ENCODE results near the gene MACROD2.

MACROD2 gene

DNA sequence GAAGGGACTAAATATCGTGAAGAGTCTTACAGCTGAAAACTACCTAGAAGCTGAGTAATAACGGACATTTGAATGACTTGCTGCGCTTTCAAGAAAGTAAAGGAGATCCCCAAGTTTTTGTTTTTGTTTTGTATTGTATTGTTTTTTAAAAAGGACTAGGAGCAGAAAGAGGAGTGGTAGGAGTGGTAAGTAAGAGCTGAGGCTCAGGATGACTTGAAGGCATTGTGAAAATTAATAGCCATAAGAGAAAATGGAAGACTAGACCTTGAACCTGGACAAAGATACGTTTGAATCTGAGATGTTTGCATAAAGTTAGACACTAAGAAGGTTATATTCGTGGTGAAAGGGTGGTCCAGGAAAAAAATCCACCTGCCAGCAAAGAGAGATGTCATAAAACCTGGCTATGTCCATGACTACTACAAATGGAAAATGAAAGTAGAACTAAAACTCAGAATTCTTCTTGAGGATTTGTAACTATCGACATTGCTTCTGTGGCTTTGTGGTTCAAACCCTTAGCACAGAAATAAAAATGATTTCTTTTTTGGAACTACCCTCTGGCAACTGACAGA, 1166.8 kb downstream of the MACROD2 start:
- DNase-seq (ENCODE audit: extremely low read depth, low read depth) = no peak
- H3K4me3 ChIP-seq (replicated peaks; ENCODE audit: low read depth, low read length) = no peak overlapping the region
- TF ChIP-seq, protein P1, sequence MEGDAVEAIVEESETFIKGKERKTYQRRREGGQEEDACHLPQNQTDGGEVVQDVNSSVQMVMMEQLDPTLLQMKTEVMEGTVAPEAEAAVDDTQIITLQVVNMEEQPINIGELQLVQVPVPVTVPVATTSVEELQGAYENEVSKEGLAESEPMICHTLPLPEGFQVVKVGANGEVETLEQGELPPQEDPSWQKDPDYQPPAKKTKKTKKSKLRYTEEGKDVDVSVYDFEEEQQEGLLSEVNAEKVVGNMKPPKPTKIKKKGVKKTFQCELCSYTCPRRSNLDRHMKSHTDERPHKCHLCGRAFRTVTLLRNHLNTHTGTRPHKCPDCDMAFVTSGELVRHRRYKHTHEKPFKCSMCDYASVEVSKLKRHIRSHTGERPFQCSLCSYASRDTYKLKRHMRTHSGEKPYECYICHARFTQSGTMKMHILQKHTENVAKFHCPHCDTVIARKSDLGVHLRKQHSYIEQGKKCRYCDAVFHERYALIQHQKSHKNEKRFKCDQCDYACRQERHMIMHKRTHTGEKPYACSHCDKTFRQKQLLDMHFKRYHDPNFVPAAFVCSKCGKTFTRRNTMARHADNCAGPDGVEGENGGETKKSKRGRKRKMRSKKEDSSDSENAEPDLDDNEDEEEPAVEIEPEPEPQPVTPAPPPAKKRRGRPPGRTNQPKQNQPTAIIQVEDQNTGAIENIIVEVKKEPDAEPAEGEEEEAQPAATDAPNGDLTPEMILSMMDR (IDR thresholded peaks at IDR 0.05; ENCODE audit: low read depth, low read length, missing control alignments) = no peak

DNA sequence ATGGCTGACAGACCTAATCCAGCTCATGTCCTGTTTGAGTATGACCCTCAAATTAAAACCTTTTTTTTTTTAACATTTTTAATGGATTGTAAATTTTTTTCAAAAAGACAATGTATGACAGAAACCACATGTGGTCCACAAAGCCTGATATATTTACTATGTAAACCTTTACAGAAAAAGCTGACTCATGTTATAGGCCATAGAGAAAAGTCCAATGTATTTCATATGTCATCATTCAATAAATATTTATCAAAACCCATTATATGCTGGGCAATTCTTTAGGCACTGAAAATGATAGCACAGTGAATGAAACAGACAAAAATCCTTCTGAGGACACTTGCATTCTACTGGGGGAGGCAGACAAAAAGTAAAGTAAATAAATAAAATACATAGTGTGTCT, 1168.3 kb downstream of the MACROD2 start:
- no peak overlapping the region for H3K4me3 ChIP-seq (replicated peaks; ENCODE audit: low read depth, low read length)
- TF ChIP-seq, protein P1 (IDR thresholded peaks at IDR 0.05; ENCODE audit: low read depth, low read length, missing control alignments) = no peak
- no peak for DNase-seq (ENCODE audit: extremely low read depth, low read depth)

DNA sequence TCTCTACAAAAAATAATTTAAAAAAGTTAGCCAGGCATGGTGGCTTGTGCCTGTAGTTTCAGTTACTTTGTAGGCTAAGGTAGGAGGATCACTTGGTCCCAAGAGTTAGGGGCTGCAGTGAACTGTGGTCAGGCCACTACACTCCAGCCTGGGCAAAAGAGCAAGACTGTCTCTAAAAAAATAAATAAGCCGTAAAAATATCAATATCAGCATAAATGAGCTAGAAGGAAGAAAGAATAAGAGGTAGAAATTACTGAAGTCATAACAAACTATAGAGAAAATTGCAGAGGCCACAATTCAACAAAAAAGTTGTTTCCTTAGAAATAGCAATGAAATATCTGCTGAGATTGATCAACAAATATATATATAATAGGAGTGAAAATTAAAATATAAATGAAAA, 1169.4 kb downstream of the MACROD2 start:
- H3K4me3 ChIP-seq (replicated peaks; ENCODE audit: low read depth, low read length) = no peak overlapping the region
- TF ChIP-seq, protein P1 (IDR thresholded peaks at IDR 0.05; ENCODE audit: low read depth, low read length, missing control alignments) = no peak
- no peak for DNase-seq (ENCODE audit: extremely low read depth, low read depth)

DNA sequence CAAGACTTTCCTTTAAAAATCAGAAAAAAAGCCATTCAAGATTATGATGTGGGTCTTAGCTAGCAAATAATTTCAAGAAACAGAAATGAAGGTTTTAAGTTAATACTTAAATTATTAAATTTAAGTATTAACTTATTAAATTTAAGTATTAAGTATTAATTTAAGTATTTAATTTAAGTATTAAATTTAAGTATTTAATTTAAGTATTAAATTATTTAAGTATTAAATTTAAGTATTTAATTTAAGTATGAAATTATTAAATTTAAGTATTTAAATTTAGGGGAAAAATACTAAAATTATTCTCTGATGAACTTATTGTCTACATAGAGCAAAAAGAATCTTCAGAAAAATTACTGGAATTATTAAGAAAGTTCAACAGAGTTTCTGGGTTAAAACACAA, 1171.4 kb downstream of the MACROD2 start:
- DNase-seq (ENCODE audit: extremely low read depth, low read depth) = no peak
- TF ChIP-seq, protein P1 (IDR thresholded peaks at IDR 0.05; ENCODE audit: low read depth, low read length, missing control alignments) = no peak
- H3K4me3 ChIP-seq (replicated peaks; ENCODE audit: low read depth, low read length) = no peak overlapping the region

DNA sequence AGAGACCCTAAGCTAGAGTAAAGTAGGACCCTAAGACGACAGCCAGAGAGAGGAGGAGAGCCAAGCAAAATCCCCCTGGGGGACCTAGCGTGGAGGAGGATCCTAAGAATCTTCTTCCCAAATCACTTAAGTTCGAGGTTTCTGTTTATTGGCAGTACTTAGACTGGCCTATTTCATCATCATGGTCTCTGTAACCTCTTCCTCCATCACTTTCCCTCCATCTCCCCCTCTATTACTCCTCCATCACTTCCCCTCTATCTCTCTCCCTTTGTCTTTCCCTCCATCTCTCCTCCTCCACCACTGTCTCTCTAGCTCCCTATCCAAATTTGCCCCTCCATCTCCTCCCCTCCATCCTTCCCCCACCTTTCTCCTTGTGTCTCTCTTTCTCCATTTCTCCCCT, 1175.7 kb downstream of the MACROD2 start:
- no peak for DNase-seq (ENCODE audit: extremely low read depth, low read depth)
- H3K4me3 ChIP-seq (replicated peaks; ENCODE audit: low read depth, low read length) = no peak overlapping the region
- TF ChIP-seq, protein P1 (IDR thresholded peaks at IDR 0.05; ENCODE audit: low read depth, low read length, missing control alignments) = no peak

DNA sequence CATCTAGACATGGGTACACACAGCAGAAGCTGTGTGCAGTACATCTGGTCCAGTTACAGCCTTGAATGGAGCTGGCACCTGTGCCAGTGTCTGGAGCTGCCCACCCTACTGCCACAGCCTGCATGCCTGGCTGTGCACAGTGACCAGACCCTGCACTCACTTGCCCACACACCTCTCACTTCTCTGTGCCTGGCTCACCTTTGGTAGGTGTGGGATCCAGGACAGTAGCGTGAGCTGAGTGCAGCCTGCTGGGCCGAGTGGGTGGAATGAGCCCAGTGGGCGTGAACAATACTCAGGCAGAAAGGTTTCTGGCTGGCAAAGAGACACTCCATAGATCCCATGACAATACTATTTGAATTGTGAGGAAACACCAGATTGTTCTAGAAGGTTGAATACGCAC, 1181.6 kb downstream of the MACROD2 start:
- TF ChIP-seq, protein P1 (IDR thresholded peaks at IDR 0.05; ENCODE audit: low read depth, low read length, missing control alignments) = no peak
- no peak overlapping the region for H3K4me3 ChIP-seq (replicated peaks; ENCODE audit: low read depth, low read length)
- no peak for DNase-seq (ENCODE audit: extremely low read depth, low read depth)

DNA sequence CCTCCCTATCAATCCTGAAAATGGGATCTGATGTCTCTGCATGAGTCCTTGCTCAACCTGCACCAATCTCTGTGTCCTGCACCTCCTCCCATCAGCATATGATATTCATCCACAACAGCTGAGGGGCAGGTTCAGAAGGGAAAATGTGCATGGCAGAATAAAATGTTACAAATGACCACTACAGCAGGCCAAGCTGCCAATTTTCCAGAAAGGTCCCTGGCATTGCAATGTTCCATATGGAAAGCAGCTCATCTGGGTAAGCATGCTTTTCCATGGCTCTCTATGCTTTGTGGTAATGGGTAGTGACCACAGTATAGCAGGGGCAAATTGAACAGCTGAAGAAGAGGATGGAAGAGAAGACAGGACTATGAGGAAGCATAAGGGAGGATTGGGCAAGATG, 1183.3 kb downstream of the MACROD2 start:
- TF ChIP-seq, protein P1 (IDR thresholded peaks at IDR 0.05; ENCODE audit: low read depth, low read length, missing control alignments) = no peak
- no peak for DNase-seq (ENCODE audit: extremely low read depth, low read depth)
- no peak overlapping the region for H3K4me3 ChIP-seq (replicated peaks; ENCODE audit: low read depth, low read length)

Measured in HFF-Myc (cell line).